NCI-H446 (cell line): ENCODE data around the gene ADGRL3.
"Not testable (repeated sequence)": the region's sequence is repeated elsewhere in the genome, so short reads cannot be mapped to it uniquely, and the experiment has no call there.

Experiments used
- DNase-seq, 2 experiments: peaks; one replicate each; lab custom pipeline; 2025; lab: John Stamatoyannopoulos, UW

Gene ADGRL3

DNA sequence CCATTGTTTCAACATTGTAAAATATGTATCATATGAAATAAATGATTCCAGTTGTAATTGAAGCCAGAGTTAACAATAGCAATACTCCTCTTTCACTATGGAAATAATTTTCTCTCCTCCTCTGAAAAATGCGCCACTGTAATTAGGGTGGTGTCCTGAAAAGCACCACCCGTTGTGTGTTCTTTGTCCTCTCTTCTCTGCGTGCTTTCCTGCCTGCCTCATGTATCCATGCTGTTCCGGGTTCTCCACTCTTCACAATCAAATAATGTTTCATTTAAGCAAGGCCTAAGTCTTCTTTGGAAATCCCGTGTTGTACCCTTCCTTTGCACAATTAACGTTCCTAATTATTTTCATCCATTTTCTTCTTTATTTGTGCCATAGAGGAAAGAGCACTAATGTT, 293.3 kb downstream of the ADGRL3 start:
- DNase-seq, result no peak

DNA sequence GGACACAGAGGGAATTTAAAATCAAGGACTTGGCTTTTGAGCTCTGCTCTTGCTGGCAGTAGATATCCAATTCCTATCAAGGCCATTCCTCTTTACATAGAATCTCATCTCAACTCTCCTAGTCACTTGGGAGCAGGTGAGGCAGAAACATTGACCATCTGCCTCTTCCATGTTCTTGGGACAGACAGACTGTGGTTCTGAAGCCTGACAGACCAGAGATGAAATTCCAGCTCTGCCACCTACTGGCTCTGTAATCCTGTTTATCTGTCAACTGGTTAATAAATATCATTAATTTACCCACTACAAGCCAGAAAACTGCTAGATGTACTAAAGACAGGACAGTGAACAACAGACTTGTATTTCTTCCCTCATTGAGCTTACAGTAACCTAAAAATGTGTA, 300.8 kb downstream of the ADGRL3 start:
- peak; percentile 65 to 89 for DNase-seq

- DNase-seq, result peak in 1 of 2 experiments; percentile 9
Observed at GRCh38 chr4:61501812-61502211, 301.7 kb downstream of the ADGRL3 start.

GRCh38 chr4:61505773-61506685, 305.9 kb downstream of the ADGRL3 start:
- DNase-seq, result no peak

DNA sequence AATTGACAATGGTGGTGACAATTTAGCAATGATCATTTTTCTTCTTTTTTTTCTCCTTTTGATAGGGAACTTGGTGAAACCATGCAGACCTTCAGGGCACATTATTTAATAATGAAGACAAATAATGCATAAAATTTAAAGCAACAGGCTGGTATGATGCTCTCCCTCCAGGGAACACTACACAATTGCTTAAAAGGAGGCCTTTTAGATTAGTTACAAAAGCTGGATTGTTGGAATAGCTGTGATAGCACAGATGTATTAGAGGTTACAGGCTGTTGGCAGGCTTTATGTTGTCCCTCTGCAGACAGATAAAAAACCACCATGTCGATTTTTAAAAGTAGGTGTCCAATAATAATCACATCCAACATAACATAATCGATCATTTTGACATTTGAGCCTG, 307.0 kb downstream of the ADGRL3 start:
- peak in 1 of 2 experiments; percentile 46 for DNase-seq

DNA sequence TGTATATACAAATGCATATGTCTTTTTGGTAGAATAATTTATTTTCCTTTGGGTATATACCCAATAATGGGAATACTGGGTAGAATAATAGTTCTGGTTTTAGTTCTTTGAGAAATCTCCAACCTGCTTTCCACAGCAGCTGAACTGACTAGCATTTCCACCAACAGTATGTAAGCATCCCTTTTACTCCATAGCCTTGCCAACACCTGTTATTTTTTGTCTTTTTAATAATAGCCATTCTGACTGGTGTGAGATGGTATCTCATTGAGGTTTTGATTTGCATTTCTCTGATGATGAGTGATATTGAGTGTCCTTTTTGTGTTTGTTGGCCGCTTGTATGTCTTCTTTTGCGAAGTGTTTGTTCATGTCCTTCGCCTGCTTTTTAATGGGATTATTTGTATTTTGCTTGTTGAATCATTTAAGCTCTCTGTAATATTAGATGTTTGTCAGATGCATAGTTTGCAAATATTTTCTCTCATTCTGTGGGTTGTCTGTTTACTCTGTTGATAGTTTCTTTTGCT, 309.7 kb downstream of the ADGRL3 start:
- not testable (repeated sequence) for DNase-seq

GRCh38 chr4:61511716-61512488, 311.8 kb downstream of the ADGRL3 start:
- no peak for DNase-seq

- DNase-seq, result no peak
Observed at GRCh38 chr4:61514991-61515390, 314.9 kb downstream of the ADGRL3 start.

DNA sequence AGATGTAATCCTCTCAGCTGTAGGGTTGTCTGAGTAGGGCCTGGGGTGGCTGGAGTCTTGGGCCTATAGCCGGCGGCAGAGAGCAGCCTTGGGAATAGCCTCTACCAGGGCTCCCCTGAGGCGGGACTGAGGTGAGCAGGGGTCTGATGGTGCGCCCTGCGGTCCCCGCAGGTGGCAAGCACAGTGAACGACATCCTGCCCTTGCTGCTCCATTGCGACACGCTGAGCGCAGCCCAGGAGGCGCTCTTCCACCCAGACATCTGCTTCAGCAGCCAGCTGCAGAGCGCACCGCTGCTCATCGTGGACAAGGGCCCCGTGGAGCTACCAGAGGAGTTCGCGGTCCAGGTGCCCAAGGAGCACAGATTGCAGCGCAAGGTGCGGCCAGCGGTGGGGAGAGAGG, 317.0 kb downstream of the ADGRL3 start:
- DNase-seq, result no peak

- DNase-seq, result no peak
Observed at GRCh38 chr4:61520166-61520565, 320.0 kb downstream of the ADGRL3 start.

DNA sequence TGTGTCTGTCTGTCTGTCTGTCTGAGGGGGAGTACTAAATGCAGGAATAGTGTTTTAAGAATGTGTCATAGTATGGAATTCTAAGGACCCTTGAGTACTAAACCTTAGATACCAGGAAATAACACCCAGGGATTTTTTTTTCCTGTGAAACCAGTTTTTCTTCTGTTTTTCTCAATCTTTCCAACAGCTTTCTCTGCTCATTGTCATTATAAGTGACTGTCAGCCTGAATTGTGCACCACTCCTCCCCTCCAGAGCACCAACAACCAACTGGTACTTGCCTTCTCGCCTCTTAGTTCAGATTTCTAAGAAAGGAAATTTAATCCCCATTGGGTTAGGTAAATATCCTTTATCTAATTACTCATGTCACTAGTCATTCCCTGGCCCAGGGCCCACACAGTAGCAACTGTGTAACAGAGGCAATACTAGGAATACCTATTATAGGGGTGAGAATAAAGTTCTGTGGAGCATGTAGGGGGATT, 320.6 kb downstream of the ADGRL3 start:
- DNase-seq, result no peak

DNA sequence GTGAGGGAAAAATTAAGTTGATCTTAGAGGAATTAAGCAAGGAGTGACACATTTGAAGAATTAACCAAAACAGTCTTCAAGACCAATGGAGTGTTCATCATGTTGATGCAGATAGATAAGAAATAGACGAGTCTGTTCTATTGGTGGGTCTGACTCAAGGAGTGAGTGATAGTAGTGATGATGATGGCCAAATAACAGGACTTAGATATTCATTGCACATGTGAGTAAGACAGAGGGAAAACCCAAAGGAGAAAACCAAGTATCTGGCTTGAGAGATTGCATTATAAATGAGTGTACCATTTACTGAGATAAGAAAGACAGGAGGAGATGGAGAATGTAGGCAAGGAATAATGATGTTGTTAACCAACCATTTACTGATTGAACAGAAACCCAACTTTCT, 321.3 kb downstream of the ADGRL3 start:
- DNase-seq, result no peak

DNA sequence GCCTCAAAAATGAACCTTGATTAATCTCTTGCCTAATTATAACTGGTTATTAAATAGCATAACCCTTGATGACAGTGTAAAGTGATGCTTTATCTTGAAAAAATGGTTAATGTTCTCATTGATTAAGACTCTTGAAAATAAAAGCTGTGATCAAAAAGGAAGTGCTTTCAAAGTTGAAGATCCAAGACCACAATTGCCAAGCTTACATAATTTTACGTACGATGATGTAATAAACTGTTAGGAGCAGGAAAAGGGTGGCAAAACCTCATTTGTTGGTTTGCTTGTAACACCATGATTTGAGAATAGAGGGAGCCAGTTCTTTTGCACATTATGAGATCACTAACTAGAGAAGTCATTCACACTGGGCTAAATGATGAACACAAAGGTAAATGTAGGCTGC, 322.2 kb downstream of the ADGRL3 start:
- DNase-seq, result no peak

- DNase-seq, result no peak
Observed at GRCh38 chr4:61527888-61528287, 327.8 kb downstream of the ADGRL3 start.

DNA sequence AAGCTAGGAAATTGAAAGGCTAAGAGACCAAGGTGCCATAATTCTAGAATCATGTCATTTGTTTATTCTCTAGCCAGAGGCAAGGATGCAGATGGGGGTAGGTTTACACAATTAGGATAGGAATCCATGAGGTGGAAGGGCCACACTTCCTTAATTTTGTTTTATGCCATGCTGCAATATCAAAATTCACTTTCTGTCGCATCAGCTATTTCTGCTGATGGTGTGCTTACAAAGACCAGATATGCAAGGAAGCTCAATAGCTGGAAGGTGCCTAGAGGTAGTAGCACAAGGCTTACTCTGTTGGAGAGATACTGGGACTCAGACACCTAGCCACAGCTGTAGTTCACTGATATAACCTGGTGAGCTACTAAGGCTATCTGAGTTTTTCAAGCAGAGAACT, 328.5 kb downstream of the ADGRL3 start:
- no peak for DNase-seq

DNA sequence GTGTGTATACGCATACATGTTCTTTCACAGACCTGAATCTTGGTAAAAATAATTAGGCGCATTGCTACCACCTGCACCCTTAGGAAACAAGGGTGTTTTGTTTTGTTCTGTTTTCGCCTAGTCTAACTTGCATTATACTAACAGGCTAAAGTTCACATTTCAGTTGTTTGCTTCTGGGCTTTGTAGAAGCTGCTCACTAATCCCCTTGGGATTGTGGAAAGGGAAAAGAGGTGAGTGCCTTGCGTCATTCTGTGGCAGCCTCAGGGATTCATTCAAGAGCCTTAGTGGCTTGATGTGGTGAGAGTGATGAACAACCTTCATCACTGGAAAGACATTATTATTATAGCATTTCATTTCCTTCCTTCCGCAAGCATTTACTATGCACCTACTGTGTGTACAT, 331.1 kb downstream of the ADGRL3 start:
- DNase-seq, result no peak

DNA sequence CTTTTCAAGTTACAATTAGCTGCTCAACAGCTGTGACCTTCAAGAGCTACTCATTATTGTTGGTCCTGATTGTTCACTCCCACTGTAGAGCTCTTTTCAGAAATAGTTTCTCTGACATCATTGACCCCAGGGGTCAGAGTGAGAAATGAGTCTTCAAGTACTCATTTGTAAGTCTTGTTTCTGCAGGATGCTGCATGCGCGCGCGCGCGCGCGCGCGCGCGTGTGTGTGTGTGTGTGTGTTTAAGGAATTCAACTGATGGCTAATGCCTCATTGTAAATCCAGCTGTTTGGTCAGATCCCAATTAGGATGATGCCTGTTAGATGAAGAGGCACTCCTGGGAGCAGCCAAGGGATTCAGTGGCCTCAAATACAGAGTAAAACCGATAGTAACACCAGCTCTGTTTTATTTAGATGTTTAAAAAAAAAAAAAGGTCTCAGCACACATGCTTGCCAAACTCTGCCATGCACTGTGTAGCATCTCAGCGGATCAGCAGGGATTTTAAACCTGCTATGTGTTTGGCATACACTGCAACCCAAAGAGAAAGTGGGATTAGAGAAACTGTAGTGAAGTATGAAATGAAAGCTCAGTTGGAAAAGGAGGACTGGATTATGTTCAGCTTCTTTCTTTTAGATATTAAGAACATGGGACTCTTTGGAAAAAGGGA, 332.3 kb downstream of the ADGRL3 start:
- no peak for DNase-seq

DNA sequence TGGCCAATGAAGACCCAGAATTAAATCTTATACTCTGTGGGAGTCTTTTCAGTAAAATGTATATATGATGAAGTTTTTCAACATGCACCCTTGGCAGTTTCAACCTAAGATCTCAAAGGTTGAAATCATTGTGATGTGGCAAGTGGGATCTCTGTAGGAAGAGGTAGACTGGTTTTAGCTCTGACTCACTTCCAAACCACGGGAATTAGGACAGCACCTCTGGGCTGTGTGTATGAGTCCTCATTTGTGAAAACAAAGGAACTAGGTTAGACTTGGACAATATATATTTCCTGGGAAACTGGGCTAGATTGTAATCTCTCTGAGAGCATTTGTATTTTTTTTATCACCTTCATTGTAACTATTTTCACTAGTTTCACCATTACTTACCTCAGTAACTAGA, 333.0 kb downstream of the ADGRL3 start:
- DNase-seq, result no peak

DNA sequence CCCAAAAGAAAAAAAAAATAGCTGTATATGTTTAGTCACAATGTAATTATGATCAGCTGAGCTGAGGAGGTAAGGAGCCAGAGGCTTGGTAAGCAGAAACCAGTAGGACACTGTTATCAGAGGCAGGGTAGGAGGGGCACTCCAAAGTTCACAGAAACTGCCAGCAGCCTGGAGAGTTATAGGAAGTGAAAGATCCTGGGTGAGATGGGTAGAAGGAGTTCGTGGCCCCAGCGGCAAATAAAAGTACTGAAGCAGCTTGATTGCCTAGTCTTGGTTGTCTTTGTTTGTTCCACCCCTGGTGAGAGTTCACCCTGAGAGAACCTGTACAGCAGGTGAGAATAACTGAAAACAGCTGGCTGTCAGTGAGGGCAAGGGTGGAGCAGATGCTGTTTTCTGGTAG, 340.8 kb downstream of the ADGRL3 start:
- no peak for DNase-seq

DNA sequence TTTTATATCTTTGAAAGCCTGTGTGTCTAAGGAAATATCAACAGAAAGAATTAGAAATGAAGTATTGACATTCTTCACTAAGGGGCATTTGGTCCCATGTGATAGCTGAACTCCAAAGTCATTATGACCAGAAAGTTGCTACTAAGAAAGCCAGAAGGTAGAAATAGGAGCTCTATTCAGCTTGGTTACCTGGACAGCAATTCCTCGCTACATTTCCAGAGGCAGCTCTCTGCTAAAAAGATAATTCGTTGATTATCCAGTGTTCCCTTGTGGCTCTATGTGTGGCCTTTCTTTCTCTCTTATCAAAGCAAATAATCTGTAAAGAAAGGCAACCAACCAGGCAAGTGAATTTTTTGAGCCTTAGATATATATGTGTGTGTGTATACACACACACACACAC, 341.3 kb downstream of the ADGRL3 start:
- no peak for DNase-seq

DNA sequence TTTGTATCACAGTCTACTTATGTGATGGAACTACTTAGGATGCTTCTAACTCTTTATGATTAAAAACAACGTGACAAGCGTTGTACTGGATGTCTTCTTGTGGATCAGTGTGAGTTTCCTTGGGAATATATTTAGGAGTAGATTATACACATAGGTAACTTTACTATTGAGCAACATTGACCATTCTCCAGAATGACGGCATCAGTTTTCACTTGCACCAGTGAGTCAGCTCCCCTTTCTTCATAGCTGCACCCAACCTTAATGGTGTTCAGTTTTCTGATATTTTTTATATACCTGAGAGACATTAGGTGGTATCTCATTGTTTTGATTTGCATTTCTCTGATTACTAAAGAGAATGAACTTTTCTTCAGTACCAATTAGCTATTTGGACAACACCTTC, 343.9 kb downstream of the ADGRL3 start:
- DNase-seq, result no peak

- no peak for DNase-seq
Observed at GRCh38 chr4:61545902-61546480, 345.9 kb downstream of the ADGRL3 start.
